ENCODE results near the gene ZNF143. TPM values are rescaled to one million over a fixed set of nuclear protein-coding genes. Genes with fewer than 3 reads are reported as not detected.
A peak's percentile ranks its signal among the peaks of the same experiment; 100 is the strongest.

Gene ZNF143
- total and polyA plus RNA-seq, 12 donors, result 6.1 to 28.8 (median 17.6) TPM

- intact Hi-C loops (cut with DNase I), result no loop called here
- WGBS, 2 donors, result 72 to 73% methylated on average over 4 of the region's 4 CpGs
Observed at GRCh38 chr11:9498457-9499078, 37.8 kb downstream of the ZNF143 start.

GRCh38 chr11:9506489-9507276 lies 45.9 kb downstream of the ZNF143 start:
- H3K27ac ChIP-seq, result no peak overlapping the region
- H3K4me3 ChIP-seq, result no peak overlapping the region
- H3K4me1 ChIP-seq, result peaks cover 0 to 9% (median 0%) of the 10 kb centered on the region in 9 donors
- TF ChIP-seq CTCF (IDR thresholded peaks at IDR 0.05), result peak; percentile 75 to 94 (median 91)
- intact Hi-C loops (cut with DNase I), result loop anchor here in 8 of 10 donors (1.0 to 10.0 kb wide), 5 partner anchors 332 to 492 kb away; no protein-coding TSS in a partner anchor
- 45 to 48% methylated on average over 6 of the region's 6 CpGs for WGBS, 2 donors
- H3K27me3 ChIP-seq, result no peaks in the 10 kb centered on the region
- H3K36me3 ChIP-seq, result peaks cover 0 to 70% (median 6%) of the 10 kb centered on the region in 9 donors
- DNase-seq (peak; percentile 37 to 60), ATAC-seq (peak; percentile 65 to 86 (median 76))
- no peaks in the 10 kb centered on the region for H3K9me3 ChIP-seq

More at GRCh38 chr11:9498457-9499078, 37.8 kb downstream of the ZNF143 start:
- ATAC-seq (no peak), DNase-seq (no peak)
- Histone ChIP-seq H3K27me3 (no peaks in the 10 kb centered on the region), H3K27ac (no peak overlapping the region), H3K4me3 (no peak overlapping the region), H3K9me3 (no peaks in the 10 kb centered on the region), H3K36me3 (peaks cover 0 to 100% (median 62%) of the 10 kb centered on the region in 9 donors), H3K4me1 (no peaks in the 10 kb centered on the region)
- no peak for TF ChIP-seq CTCF (IDR thresholded peaks at IDR 0.05)

DNA sequence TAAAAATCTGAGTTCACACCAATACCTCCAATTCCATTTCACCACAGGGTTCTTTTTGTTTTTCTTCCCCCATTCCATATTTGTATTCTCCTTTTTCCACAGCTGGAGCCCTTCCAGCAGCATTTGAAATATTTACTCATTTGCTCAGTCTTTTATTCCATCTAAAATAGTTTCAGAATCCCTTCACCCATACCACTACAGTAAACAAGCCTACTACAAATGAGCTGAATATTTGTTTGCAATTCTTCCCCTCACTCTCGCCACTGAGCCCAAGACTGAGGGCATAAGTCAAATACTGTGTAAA lies 46.4 kb downstream of the ZNF143 start:
- no peak for DNase-seq
- Histone ChIP-seq H3K4me1 (peaks cover 0 to 9% (median 0%) of the 10 kb centered on the region in 9 donors), H3K27me3 (no peaks in the 10 kb centered on the region), H3K9me3 (no peaks in the 10 kb centered on the region), H3K4me3 (no peak overlapping the region), H3K27ac (no peak overlapping the region), H3K36me3 (peaks cover 0 to 70% (median 9%) of the 10 kb centered on the region in 9 donors)
- intact Hi-C loops (cut with DNase I), result loop anchor here in 7 of 10 donors (5.0 to 10.0 kb wide), 4 partner anchors 332 to 492 kb away; no protein-coding TSS in a partner anchor
- TF ChIP-seq CTCF (IDR thresholded peaks at IDR 0.05), result no peak
- ATAC-seq, result no peak
- WGBS, 2 donors, result 88 to 93% methylated on average over 1 of the region's 1 CpG

GRCh38 chr11:9509041-9509440 lies 48.2 kb downstream of the ZNF143 start:
- Histone ChIP-seq H3K9me3 (no peaks in the 10 kb centered on the region), H3K27me3 (no peaks in the 10 kb centered on the region), H3K4me3 (no peak overlapping the region), H3K36me3 (peaks cover 0 to 73% (median 18%) of the 10 kb centered on the region in 9 donors), H3K27ac (no peak overlapping the region), H3K4me1 (peaks cover 0 to 9% (median 0%) of the 10 kb centered on the region in 9 donors)
- intact Hi-C loops (cut with DNase I), result loop anchor here in 7 of 10 donors (5.0 to 10.0 kb wide), 4 partner anchors 334 to 494 kb away; no protein-coding TSS in a partner anchor
- WGBS, 2 donors, result 96 to 97% methylated on average over 2 of the region's 2 CpGs
- DNase-seq (no peak), ATAC-seq (no peak)
- TF ChIP-seq CTCF (IDR thresholded peaks at IDR 0.05), result no peak

All from heart right ventricle (tissue), 16 donors.